GM18508 (cell line): Measurements from ENCODE around the gene WBP11.
A peak's percentile ranks its signal among the peaks of the same experiment; 100 is the strongest.

Experiments used
- ATAC-seq: cut with Tn5 transposase; IDR thresholded peaks from one replicate; pipeline ENCODE4 v1.9.1; 2021; ENCODE audit warnings: moderate number of reproducible peaks; ENCODE audit not compliant: insufficient read depth, unreplicated experiment

The WBP11 gene

DNA sequence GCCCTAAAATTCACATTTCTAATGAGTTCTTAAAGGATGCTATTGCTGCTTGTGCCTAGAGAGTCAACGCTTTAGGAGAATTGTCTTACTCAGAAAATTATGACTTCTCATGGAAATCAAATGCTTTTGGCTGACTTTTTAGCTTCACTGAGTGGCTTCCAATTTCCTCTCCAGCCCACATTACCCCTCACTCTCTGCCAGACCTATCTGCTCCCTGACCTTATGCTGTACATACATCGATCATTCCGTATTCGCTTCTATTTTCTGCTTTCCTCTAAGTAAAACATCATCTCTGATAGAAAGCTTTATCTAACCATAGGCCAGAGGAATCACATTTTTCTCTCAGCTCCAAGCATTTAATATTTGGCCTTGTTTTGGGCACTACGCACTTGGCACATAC, 23.2 kb upstream of the WBP11 start:
- no peak for ATAC-seq

DNA sequence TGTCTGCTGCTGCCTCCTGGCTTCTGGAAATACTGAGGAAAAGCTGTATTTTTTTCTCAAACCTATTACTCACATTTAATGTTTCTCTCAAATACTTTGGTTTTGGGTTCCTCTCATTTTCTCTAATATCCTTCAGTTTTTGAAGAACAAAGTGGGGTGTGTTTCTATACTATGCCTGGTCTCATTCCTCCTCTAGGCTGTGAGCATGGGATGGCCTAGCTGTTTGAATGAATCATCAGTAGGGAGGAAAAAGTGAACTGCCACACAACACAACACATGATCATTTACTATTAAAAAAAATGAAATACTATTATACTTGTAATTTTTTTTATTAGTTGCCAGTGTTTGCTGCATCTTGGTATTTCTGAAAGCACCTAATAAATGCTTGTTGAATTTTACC, 22.0 kb upstream of the WBP11 start:
- no peak for ATAC-seq

DNA sequence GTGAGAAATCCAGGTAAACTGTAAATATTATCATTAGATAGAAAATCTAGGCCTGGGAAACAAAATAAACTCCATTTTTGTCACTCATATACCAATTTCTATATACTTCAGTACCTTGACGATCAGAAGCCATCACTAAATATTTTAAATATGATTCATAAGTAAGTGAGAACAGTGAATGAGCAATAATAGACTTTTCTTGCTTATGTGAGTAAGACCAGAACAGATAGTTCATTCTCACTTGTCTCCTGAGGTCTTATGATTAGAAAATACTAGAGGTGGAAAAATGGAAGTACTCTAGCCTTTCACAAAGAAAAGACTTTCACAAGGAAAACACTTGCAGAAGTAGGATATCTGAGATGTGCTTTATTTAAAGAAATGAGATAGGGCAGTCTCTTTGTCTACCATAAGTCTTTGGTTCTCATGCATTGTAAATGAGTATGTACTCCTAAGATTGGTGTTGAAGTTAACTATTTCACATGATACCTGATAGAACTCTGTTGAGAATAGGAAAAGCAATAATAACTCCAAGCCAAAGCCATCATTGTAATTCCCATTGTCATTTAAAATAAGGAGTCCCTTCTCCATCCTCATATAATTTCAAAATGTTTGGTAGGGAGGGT, 20.8 kb upstream of the WBP11 start:
- ATAC-seq = no peak

DNA sequence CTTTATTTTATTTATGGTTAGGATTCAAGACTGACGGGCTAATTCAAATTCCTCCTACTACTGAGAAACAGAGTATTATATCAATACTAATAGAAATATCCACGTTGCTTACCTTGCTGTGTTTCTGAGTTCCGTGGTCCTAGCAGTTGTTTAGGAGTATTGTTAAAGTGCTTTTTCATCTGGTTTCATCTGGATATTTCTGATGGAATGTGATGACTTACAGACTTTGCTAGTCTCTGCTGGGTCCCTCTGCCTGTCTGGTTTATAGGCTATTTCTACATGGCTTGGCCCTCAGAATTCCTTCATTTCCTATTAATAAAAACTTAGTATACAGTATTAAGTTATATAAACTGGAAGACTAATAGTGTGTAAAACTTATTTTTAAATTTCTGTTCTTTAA, 10.7 kb upstream of the WBP11 start, which contains the start of gene SMCO3:
Gene SMCO3 (minus strand): TSS at position 169 of the 400 bp plus-strand sequence. CDS start 7,502 bp downstream, outside the sequence.
- ATAC-seq = no peak

DNA sequence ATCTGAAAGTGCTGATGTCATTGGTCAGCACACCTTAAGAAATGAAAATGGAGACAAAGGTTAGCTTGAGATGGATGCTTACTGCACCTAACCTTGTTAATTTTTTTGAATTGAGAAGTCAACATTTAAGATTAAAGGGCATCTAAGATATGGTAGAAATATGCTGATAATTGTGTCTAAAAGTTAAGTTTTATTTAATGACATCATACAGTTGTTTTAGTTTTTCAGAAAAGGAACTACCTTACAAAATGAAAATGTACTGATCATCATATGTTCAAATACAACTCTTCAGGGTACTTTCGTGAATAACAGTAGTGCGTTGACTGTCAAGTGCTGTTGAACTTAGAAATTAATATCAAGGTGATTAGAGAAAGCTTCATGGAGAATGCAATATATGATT, 8.2 kb upstream of the WBP11 start:
- no peak for ATAC-seq

DNA sequence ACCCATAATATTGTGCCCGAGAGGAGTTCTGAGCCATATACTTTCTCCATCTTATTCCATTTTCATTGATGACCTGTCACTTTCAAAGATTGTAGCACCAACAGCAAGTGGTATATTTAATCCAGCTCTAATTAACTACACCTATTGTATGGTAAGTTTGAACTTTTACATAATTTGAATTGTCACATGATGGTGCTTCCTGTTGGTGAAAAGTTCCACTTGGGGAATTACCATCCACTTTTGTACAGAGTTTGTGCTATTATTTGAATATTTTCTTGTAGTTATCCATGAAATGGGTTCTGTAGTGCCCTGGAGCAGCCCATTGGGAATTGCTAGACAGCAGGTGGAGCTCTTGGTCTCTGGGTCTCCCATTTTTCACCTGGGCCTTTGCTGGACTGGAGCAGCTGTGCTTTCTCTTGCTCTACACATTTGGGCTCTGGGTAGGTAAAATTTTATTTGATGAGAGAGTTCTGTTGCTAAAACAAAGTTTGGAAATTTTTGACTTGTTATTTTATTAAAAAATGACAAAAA, 7.7 kb upstream of the WBP11 start:
- ATAC-seq = no peak

DNA sequence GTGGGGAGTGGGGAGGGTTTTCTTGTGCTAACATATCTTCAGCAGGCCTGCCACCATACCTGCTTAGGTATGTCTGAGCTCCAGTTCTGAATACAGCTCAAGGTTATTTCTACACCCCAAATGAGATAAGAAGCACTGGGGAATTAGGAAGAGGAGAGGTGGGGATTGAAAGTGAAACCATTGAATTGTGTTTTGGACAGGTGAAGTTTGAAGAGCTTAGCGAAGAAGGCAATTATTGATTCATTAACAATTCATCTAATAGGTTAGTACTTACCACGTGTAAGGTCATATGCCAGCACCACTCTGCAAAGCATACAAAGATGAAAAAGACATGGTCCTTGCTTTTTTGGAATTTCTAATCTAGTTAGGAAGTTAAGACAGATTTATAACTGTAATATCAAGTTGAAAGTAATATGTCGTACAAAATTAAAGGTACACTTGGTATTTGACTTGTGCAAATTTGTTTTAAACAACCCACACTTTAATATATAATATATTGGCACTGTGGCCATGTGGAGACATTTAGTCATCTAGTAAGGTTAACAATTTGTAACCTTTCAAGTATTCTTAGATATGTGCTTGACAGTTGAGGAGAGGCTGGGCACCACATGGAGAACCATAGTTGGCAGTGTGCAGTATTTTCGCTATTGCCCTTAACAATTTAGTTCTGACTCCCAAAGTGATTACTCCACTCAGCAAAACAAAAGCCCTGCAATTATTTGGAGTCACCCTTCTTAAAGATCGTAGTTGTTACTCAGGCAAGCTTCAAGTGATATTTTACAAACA, 7.1 kb upstream of the WBP11 start:
- no peak for ATAC-seq

DNA sequence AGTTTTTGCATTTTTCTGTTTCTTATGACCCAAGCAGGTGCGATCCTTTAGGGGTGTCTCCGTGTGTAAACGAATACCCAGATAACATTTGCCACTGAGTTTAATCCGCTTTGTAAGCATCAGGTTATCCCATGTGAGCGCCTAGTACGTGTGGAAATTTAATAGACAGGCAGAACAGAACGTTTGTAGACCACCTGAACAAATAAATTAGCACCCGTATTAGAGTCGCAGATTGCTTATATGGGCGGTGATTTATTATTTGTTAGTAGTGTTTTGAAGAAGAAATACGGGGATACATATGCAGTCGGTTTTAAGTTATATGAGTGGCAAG, 517 bp upstream of the WBP11 start:
- peak; percentile 20 for ATAC-seq

DNA sequence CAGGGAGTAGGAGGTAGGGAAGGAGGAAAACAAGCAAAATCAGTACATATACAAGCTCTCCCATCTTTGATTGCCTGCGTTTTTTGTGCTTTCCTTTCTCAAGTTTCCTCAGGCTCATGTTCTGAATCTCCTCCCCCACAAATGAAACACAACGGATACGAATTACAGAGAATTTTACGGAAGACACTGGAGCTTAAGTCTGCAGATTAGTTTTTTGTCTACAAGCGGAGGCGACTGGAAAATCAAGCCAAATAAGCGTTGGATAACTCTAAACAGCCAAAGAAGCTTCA, 612 bp downstream of the WBP11 start:
- ATAC-seq = no peak

DNA sequence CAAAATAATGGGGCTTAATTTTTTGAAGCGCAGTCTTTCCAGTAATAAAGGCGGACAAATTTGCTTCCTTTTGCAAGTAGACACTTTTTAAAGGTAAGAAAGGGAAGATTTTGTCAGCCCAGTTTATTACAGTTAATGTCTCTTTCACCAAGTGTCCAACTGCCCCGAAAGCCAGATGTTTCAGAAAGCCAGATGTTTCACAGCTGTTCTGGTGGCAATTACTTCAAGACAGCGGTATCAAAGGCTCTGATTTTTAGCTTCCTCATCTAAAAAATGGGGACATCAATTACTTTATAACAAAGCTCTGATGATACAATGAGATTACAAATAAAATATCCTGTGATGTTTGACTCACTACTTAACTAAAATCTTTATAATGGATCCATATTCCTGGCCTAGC, 1.0 kb downstream of the WBP11 start:
- ATAC-seq = no peak

DNA sequence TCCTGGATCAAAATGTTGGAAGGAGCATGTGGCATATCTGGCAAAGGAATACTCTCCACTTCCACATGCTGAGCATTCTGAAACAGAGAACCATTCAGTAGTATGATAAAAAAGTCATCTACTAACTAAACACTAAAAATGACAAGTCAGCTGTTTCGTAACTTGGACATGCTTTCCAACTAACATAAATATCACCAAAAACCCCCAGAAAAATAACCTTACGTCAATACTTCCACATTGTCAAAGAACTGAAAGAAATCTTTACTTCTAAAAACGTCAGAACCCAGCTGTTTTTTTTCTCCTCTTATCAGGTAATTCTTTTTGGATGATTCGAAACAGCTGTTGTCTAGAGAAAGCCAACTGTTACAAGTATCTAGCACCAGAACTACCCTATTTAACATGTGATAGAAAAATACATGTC, 8.2 kb downstream of the WBP11 start:
- ATAC-seq = no peak

DNA sequence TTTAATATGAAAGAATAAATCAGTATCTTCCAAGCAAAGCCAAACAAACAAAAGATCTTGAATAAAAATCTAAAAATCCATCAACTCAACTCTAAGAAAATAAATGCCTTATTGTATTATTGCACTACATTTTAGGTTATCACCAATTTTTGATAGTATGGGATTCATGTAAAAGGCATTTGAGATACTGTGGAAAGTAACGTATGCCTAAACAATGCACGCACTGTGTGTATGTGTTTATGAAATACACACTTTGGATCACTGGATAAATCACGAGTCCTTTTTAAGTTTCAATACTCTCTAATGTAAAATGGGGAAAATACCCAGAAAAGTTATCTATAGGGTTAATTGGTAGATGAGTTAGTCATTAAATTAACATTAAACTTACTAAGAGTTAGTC, 17.7 kb downstream of the WBP11 start:
- no peak for ATAC-seq

DNA sequence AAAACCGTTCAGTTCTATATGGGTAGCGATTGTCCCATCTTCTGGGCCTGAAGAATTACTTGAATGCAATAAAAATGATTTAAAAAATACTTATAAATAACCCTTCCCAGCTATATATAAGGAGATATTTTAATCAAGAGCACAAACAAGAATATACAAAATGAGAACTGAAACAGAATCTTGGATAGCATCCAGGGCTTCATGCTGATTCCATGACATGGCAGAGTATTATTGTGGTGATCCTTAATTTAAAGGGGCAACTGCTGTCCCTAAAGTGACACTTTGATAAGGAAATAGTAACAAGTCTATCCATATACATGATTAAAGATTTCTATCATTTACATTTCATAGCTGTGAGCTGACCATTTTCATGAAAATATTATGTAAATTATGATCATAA, 18.8 kb downstream of the WBP11 start:
- ATAC-seq = no peak

DNA sequence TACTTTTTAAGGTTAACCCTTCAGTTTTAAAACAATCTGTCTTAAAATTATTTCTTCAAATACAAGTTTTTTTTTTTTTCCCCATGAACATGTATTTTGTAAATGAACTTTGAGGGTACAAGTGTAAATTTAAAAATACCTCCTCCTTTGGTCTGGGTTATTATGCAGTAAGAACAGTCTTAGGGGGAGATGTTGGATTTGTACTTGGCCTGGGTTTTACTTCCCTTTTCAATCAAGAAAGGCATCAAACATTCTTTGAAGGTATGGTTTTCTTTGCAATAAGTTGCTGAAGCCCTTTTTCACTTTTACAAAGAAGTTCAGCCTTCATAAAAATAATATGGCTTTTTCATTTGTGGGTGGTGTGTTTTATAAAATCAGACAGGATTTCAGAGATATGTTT, 20.5 kb downstream of the WBP11 start:
- no peak for ATAC-seq

DNA sequence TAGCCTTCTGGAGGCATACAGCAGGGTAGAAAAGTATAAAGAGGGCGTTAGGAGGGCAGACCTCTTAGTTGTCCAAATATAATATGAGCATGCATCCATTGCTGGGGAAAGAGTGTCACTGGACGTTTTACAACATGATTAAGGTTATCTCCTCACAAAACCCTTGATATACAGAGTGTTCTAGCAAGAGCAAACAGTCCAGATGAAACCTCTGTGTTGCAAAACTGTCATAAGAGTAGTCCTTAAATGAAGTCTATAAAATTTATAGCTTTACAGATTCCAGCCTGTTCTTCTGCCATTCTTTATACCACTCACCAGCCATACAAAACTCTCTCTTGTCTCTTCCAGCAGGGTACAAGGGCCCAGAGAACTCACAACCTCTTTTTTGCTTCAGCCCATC, 21.7 kb downstream of the WBP11 start:
- ATAC-seq = no peak

DNA sequence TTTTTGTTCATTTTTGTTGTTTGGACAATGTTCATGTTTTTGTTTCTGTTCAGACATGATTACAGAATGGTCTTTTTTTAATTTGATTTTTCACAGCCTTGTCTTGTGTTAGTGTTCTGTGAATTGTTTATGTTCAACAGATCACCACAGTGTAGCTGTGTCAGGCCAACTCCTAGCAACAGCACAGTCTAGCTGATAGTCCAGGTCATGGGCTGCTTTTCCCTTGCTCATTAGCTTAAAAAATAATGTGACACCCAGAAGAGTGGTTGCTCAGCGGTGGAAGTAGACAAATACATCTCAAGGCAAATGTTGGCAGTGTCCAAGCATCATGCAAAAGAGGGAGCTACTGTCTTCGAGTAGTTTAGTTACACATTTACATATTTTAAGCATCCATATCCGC, 22.4 kb downstream of the WBP11 start:
- no peak for ATAC-seq

DNA sequence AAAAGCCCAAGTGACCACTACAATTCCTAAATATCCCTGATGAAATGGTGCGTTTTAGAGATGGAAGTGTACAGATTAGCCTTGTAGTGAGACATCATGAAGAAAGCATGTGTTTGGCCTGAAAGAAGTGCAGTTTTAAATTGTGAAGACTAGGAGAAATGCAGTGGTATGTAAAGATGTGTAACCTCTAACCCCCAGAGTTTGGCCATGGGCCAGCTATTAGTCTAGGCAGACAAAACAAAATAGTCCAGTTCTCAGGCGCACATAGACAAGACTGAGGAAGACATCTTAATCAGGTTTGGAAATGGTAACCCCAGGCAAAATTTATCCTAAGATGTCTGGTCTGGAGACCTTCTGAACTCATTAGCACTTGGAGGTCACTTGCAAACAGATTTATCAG, 23.4 kb downstream of the WBP11 start:
- no peak for ATAC-seq

DNA sequence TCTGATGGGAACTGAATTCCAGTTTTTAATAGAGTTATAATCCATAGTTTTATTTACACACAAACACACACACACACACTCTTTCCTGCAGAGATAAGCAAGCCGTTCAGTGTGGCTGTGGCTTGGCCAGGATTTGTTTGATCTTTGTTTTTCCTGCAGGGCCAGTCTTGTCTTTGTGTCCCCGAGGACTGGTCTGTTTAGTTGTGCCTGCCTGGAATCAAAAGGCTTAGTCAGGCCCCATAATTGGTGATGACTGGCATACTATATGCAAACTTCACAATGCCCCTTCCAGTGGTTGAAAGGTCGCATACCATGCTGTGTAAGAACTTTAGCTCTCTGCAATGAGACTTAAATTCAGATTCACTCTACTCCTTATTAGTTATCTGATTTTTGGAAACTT, 26.0 kb downstream of the WBP11 start:
- no peak for ATAC-seq

DNA sequence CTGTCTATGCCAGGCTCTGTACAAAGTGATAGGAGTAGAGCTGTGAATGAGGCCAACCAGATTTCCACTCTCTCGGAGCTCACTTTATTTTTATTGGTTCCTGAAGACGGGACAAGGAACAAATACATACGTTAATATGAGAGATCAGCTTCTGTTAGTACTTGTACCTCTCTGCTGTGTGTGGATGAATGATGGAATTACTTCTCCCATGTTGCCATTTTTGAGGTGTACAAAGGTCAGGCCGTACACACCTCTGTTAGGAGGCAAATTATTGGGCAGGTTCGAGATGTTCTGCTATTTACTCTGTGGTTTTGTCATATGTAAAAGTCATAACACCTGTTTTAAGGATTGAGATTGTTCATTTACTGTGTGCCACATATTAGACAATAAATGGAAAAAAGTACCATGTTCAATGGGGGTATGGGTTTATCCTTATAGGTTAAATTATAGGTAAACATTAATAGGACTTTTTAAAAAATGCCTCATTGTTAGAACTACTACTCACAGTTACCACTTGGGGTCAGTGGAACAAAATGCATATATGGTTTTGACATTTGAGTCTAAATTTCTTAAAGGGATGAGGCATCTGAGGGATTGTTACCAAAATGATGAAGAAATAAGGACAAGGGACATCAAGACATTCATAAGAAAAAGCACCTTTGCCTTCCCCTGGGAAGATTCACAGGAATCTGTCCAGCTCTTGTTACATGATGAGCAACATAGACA, 26.9 kb downstream of the WBP11 start:
- ATAC-seq = no peak

DNA sequence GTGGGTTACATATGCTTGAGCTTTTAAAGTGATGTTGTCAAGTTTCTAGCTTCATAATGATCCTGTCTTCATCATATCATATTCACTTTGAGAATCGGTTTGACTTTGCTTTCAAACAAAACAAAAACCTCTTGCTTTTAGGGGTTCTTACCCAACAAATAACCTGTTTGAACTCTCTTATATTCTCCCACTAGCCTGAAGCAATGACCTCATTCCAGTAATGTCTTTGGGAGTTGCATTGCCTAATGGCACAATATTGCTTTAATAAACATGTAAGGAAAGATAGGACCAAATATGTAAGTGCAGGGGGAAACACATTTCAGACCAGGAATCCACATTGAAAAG, 27.7 kb downstream of the WBP11 start:
- ATAC-seq = no peak

DNA sequence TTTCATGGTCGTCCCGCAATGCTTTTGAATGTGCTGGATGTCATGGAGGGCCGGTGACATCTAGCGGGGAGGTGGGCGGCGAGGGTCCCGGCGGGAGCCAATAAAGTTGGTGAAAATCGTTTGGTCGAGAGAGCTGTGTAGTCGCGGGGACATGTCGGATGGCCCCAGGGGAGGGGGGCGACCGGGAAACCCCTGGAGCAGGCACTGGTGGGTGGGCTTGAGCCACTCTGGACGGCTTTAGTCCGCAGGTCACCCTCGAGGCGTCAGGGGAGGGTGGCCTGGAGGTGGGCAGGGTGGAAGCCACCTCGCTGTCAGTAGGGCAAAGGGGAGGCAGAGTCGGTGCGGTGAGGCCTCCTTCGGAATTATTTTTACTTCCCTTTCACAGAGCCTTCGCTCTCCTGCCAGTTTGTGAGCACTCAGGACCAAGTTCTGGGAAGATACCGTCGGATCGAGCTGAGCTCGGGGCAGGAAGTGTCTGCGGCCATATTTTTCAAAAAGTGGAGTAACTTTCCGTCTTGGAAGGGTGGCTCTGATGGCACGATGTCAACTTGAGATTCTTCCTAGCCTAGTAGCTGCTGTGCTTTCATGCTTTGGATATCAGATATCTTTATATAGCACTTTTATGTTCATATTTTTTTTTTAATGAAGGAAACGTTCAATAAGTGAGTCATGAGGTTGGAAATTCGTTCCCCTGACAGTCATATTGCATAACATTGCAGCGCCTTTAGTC, 28.2 kb downstream of the WBP11 start:
- no peak for ATAC-seq
